Measurements from ENCODE around the gene HMMR.
"Not testable (repeated sequence)": the region's sequence is repeated elsewhere in the genome, so short reads cannot be mapped to it uniquely, and the experiment has no call there.

Gene HMMR, protein sequence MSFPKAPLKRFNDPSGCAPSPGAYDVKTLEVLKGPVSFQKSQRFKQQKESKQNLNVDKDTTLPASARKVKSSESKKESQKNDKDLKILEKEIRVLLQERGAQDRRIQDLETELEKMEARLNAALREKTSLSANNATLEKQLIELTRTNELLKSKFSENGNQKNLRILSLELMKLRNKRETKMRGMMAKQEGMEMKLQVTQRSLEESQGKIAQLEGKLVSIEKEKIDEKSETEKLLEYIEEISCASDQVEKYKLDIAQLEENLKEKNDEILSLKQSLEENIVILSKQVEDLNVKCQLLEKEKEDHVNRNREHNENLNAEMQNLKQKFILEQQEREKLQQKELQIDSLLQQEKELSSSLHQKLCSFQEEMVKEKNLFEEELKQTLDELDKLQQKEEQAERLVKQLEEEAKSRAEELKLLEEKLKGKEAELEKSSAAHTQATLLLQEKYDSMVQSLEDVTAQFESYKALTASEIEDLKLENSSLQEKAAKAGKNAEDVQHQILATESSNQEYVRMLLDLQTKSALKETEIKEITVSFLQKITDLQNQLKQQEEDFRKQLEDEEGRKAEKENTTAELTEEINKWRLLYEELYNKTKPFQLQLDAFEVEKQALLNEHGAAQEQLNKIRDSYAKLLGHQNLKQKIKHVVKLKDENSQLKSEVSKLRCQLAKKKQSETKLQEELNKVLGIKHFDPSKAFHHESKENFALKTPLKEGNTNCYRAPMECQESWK

DNA sequence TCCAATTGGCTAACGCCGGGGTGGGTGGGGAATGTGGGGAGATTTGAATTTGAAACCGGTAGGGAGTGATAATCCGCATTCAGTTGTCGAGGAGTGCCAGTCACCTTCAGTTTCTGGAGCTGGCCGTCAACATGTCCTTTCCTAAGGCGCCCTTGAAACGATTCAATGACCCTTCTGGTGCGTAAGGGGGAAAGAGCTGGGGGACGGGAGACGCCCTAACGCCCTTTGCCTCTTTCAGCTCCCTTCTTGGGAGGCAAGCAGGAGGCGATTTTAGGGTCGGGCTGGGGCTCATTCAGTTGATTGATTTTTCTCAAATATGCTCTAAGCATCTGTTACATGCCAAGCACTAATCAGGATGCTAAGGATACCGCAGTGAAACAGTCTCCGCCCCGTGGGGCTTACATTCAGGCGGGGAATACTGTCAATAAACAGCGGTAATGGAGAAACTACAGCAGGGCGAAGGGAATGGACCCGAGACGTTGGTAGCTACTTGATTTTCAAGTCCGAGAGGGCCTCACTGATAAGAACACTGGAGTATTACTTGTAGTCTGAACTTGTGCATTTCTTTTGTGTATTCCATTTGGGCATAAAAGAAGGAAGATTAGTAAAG, at the start of gene HMMR:
Gene HMMR, plus strand, starts transcription at position 71 of the 610 bp plus-strand sequence. Its CDS starts 61 bp downstream, at position 132.
- H3K4me2 ChIP-seq (ENCODE audit: low read length), result peak within 1 kb of the TSS; percentile 86
- peaks cover 22% of the 10 kb centered on the region for H3K36me3 ChIP-seq (replicated peaks; ENCODE audit: low read depth, low read length)
- no peaks in the 10 kb centered on the region for H3K27me3 ChIP-seq (ENCODE audit: low read depth, low read length)
- H2AFZ ChIP-seq (ENCODE audit: low read depth, low read length), result peak within 1 kb of the TSS; percentile 93
- peak within 1 kb of the TSS; percentile 99 for H3K4me3 ChIP-seq (ENCODE audit: low read length)
- peak within 1 kb of the TSS; percentile 97 for H3K27ac ChIP-seq (ENCODE audit: low read length)
- no peaks in the 10 kb centered on the region for H3K9me3 ChIP-seq (ENCODE audit: insufficient read depth, low read length)
- no peak for TF ChIP-seq EZH2phosphoT487 (IDR thresholded peaks at IDR 0.05; ENCODE audit: low read depth)
- TF ChIP-seq, protein P1, sequence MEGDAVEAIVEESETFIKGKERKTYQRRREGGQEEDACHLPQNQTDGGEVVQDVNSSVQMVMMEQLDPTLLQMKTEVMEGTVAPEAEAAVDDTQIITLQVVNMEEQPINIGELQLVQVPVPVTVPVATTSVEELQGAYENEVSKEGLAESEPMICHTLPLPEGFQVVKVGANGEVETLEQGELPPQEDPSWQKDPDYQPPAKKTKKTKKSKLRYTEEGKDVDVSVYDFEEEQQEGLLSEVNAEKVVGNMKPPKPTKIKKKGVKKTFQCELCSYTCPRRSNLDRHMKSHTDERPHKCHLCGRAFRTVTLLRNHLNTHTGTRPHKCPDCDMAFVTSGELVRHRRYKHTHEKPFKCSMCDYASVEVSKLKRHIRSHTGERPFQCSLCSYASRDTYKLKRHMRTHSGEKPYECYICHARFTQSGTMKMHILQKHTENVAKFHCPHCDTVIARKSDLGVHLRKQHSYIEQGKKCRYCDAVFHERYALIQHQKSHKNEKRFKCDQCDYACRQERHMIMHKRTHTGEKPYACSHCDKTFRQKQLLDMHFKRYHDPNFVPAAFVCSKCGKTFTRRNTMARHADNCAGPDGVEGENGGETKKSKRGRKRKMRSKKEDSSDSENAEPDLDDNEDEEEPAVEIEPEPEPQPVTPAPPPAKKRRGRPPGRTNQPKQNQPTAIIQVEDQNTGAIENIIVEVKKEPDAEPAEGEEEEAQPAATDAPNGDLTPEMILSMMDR (IDR thresholded peaks at IDR 0.05; ENCODE audit: low read depth, low read length), result no peak
- H3K9ac ChIP-seq (ENCODE audit: low read length), result peak within 1 kb of the TSS; percentile 99
- H3K4me1 ChIP-seq (ENCODE audit: low read length), result peaks cover 22% of the 10 kb centered on the region
- no peaks in the 10 kb centered on the region for H4K20me1 ChIP-seq (ENCODE audit: insufficient read depth, low read length)
- H3K79me2 ChIP-seq (ENCODE audit: low read length), result peaks cover 85% of the 10 kb centered on the region

DNA sequence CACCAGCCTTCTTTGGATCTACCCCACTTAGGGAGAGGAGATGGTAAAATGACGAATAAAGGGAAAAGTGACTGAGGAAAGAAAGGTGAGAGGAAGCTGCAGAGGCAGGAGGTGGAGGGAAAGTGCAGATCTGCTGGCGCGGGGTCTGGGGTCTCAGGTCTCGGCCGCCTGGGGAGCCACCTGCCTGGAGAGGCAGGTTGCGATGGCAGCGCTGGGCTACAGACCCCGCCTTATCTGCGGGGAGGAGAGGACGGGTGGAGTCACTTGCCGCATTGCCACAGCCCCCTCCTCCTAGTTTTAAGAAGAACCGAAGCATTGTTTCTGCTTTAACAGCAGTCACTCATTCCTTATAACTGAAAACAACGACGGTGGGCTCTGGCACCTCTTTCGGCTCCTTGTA, 44.8 kb upstream of the HMMR start:
- not testable (repeated sequence) for H3K4me2 ChIP-seq (ENCODE audit: low read length); H3K9ac ChIP-seq (ENCODE audit: low read length)

DNA sequence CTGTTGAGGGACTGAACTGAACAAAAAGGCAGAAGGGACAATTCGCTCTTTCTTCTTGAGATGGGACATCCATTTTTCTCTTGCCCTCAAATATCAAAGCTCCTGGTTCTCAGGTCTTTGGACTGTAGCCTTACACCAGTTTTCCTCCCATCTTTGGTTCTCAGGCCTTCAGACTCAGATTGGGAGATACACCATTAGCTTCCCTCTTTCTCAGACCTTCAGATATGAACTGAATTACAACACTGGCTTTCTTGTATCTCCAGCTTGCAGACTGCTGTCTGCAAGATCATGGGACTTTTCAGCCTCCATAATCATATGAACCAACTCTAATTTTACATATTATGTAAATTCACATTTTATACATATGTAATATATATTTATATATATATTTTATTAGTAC, 35.6 kb upstream of the HMMR start:
- Histone ChIP-seq H3K36me3 (replicated peaks; ENCODE audit: low read depth, low read length) (no peaks in the 10 kb centered on the region), H3K4me1 (ENCODE audit: low read length) (no peaks in the 10 kb centered on the region), H3K9ac (ENCODE audit: low read length) (no peak overlapping the region), H3K27me3 (ENCODE audit: low read depth, low read length) (no peaks in the 10 kb centered on the region), H2AFZ (ENCODE audit: low read depth, low read length) (no peak overlapping the region), H3K79me2 (ENCODE audit: low read length) (no peaks in the 10 kb centered on the region), H3K9me3 (ENCODE audit: insufficient read depth, low read length) (no peaks in the 10 kb centered on the region), H4K20me1 (ENCODE audit: insufficient read depth, low read length) (no peaks in the 10 kb centered on the region), H3K4me2 (ENCODE audit: low read length) (no peak overlapping the region), H3K27ac (ENCODE audit: low read length) (no peak overlapping the region), H3K4me3 (ENCODE audit: low read length) (no peak overlapping the region)
- no peak for TF ChIP-seq EZH2phosphoT487 (IDR thresholded peaks at IDR 0.05; ENCODE audit: low read depth)
- TF ChIP-seq, protein P1 (IDR thresholded peaks at IDR 0.05; ENCODE audit: low read depth, low read length), result no peak

More for the DNA sequence above, 44.8 kb upstream of the HMMR start:
- not testable (repeated sequence) for H3K27ac ChIP-seq (ENCODE audit: low read length); H3K27me3 ChIP-seq (ENCODE audit: low read depth, low read length); H3K4me3 ChIP-seq (ENCODE audit: low read length); H3K79me2 ChIP-seq (ENCODE audit: low read length); H3K4me1 ChIP-seq (ENCODE audit: low read length); H2AFZ ChIP-seq (ENCODE audit: low read depth, low read length); H4K20me1 ChIP-seq (ENCODE audit: insufficient read depth, low read length); H3K9me3 ChIP-seq (ENCODE audit: insufficient read depth, low read length); H3K36me3 ChIP-seq (replicated peaks; ENCODE audit: low read depth, low read length)

DNA sequence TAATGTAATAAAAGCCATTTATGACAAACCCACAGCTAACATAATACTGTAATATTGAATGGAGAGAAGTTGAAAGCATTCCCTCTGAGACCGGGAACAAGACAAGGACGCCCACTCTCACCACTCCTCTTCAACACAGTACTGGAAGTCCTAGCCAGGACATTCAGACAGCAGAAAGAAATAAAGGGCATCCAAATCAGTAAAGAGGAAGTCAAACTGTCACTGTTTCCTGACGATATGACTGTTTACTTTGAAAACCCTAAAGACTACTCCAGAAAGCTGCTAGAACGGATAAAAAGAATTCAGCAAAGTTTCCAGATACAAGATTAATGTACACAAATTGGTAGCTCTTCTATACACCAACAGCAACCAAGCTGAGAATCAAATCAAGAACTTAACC, 34.3 kb upstream of the HMMR start:
- not testable (repeated sequence) for H3K4me3 ChIP-seq (ENCODE audit: low read length); H3K4me2 ChIP-seq (ENCODE audit: low read length); H4K20me1 ChIP-seq (ENCODE audit: insufficient read depth, low read length); H2AFZ ChIP-seq (ENCODE audit: low read depth, low read length); H3K9me3 ChIP-seq (ENCODE audit: insufficient read depth, low read length); H3K4me1 ChIP-seq (ENCODE audit: low read length); H3K27me3 ChIP-seq (ENCODE audit: low read depth, low read length); H3K79me2 ChIP-seq (ENCODE audit: low read length); H3K27ac ChIP-seq (ENCODE audit: low read length); H3K36me3 ChIP-seq (replicated peaks; ENCODE audit: low read depth, low read length); H3K9ac ChIP-seq (ENCODE audit: low read length)
